ENCODE results near the gene GABARAPL2.
"Not testable (repeated sequence)": the region's sequence is repeated elsewhere in the genome, so short reads cannot be mapped to it uniquely, and the experiment has no call there.

The GABARAPL2 gene

GRCh38 chr16:75548456-75548855 is 17.7 kb upstream of the GABARAPL2 start:
- intact Hi-C loops (cut with DNase I); DNase-seq: not testable (repeated sequence)

- intact Hi-C loops (cut with DNase I), result loop anchor here (10.0 kb wide), 1 partner anchor 75 kb away; no protein-coding TSS in a partner anchor
- peak in 38 of 42 donors; percentile 24 to 84 (median 63) for DNase-seq
These were observed 15.9 kb upstream of the GABARAPL2 start for GRCh38 chr16:75550211-75550662.

GRCh38 chr16:75552951-75553350 is 13.2 kb upstream of the GABARAPL2 start:
- no peak for DNase-seq
- intact Hi-C loops (cut with DNase I), result loop anchor here (10.0 kb wide), 1 partner anchor 78 kb away; no protein-coding TSS in a partner anchor

- intact Hi-C loops (cut with DNase I), result loop anchor here (5.0 to 10.0 kb wide), 2 partner anchors 80 to 207 kb away; no protein-coding TSS in a partner anchor
- peak; percentile 78 to 96 (median 89) for DNase-seq
These were observed 10.9 kb upstream of the GABARAPL2 start for GRCh38 chr16:75555213-75555706.

GRCh38 chr16:75555707-75556430 is 10.3 kb upstream of the GABARAPL2 start, which contains the start of gene TMEM231:
TMEM231 (minus strand) TSS chr16:75556252; CDS start chr16:75556209, 43 bp downstream.
- peak; percentile 97 to 99 (median 98) for DNase-seq
- intact Hi-C loops (cut with DNase I), result loop anchor here (5.0 to 10.0 kb wide), 2 partner anchors 81 to 206 kb away; no protein-coding TSS in a partner anchor

- intact Hi-C loops (cut with DNase I), result loop anchor here (5.0 to 10.0 kb wide), 2 partner anchors 82 to 206 kb away; no protein-coding TSS in a partner anchor
- peak in 3 of 42 donors; percentile 17 to 50 (median 34) for DNase-seq
These were observed 9.7 kb upstream of the GABARAPL2 start for GRCh38 chr16:75556431-75556950.

GRCh38 chr16:75558846-75559401 is 7.3 kb upstream of the GABARAPL2 start:
- DNase-seq, result no peak
- intact Hi-C loops (cut with DNase I), result loop anchor here (5.0 to 10.0 kb wide), 2 partner anchors 84 to 203 kb away; no protein-coding TSS in a partner anchor

- DNase-seq, result no peak
- intact Hi-C loops (cut with DNase I), result loop anchor here (5.0 to 10.0 kb wide), 2 partner anchors 85 to 203 kb away; no protein-coding TSS in a partner anchor
These were observed 6.4 kb upstream of the GABARAPL2 start for GRCh38 chr16:75559564-75560372.

- DNase-seq, result peak in 1 of 42 donors; percentile 24
- intact Hi-C loops (cut with DNase I), result loop anchor here (5.0 kb wide), 1 partner anchor 57 kb away; the partner anchor contains the start of gene ADAT1
These were observed 539 bp upstream of the GABARAPL2 start for GRCh38 chr16:75565640-75566039.

- no peak for DNase-seq
- intact Hi-C loops (cut with DNase I), result loop anchor here (5.0 kb wide), 1 partner anchor 55 kb away; the partner anchor contains the start of gene ADAT1
These were observed 628 bp downstream of the GABARAPL2 start for GRCh38 chr16:75566758-75567255.

- DNase-seq, result peak in 1 of 42 donors; percentile 35
- intact Hi-C loops (cut with DNase I), result loop anchor here (5.0 kb wide), 1 partner anchor 54 kb away; the partner anchor contains the start of gene ADAT1
These were observed 1.7 kb downstream of the GABARAPL2 start for GRCh38 chr16:75567911-75568310.

GRCh38 chr16:75570396-75571065 is 4.4 kb downstream of the GABARAPL2 start:
- intact Hi-C loops (cut with DNase I), result no loop called here
- DNase-seq, result no peak

- peak in 1 of 42 donors; percentile 45 for DNase-seq
- intact Hi-C loops (cut with DNase I), result no loop called here
These were observed 6.8 kb downstream of the GABARAPL2 start for GRCh38 chr16:75572864-75573542.

- no peak for DNase-seq
- intact Hi-C loops (cut with DNase I), result no loop called here
These were observed 7.8 kb downstream of the GABARAPL2 start for GRCh38 chr16:75573955-75574354.

- peak in 9 of 42 donors; percentile 24 to 69 (median 37) for DNase-seq
- intact Hi-C loops (cut with DNase I), result no loop called here
These were observed 9.8 kb downstream of the GABARAPL2 start for GRCh38 chr16:75575958-75576357.

GRCh38 chr16:75576384-75576811 is 10.2 kb downstream of the GABARAPL2 start:
- intact Hi-C loops (cut with DNase I), result no loop called here
- peak in 28 of 42 donors; percentile 23 to 86 (median 59) for DNase-seq

GRCh38 chr16:75578212-75578611 is 12.0 kb downstream of the GABARAPL2 start:
- DNase-seq, result peak in 1 of 42 donors; percentile 34
- intact Hi-C loops (cut with DNase I), result no loop called here

Data from head of caudate nucleus (tissue), 42 donors.